Activated B cell treated with CpG ODN at 0.5 μM for 24 hours (primary cell): ENCODE measurements around the gene MYBPC3. TPM values are rescaled to one million over a fixed set of nuclear protein-coding genes. Genes with fewer than 3 reads are reported as not detected.

Experiments used
- ATAC-seq: fragments of 200-7000 bp; cut with Tn5 transposase; one replicate; pipeline ENCODE4 v1.10.0; 2021; ENCODE audit warnings: low read depth, mild to moderate bottlenecking, moderate library complexity
- CTCF ChIA-PET: fragments of 350-600 bp; sonication (Branson Sonifier 250); formaldehyde crosslinking; loops from one replicate; lab custom pipeline; 2021; ENCODE audit warnings: antibody characterized with exemption; lab: Charles Lee
- POLR2A ChIA-PET: fragments of 350-600 bp; sonication (Branson Sonifier 250); formaldehyde crosslinking; loops from one replicate; lab custom pipeline; 2021; ENCODE audit warnings: antibody characterized with exemption; lab: Charles Lee
- DNase-seq: peaks from one replicate; pipeline ENCODE4 v3.0.0; 2022
- H3K27ac Mint-ChIP-seq: one replicate; pipeline ENCODE4 v1.8.0; 2020; ENCODE audit warnings: mixed read lengths
- H3K27me3 Mint-ChIP-seq: one replicate; pipeline ENCODE4 v1.8.0; 2021; ENCODE audit warnings: mixed read lengths
- H3K36me3 Mint-ChIP-seq: one replicate; pipeline ENCODE4 v1.8.0; 2021; ENCODE audit warnings: low read depth, mixed read lengths
- H3K4me1 Mint-ChIP-seq: one replicate; pipeline ENCODE4 v1.8.0; 2021; ENCODE audit warnings: mixed read lengths
- H3K4me3 Mint-ChIP-seq: one replicate; pipeline ENCODE4 v1.8.0; 2020; ENCODE audit warnings: mild to moderate bottlenecking, mixed read lengths
- H3K9me3 Mint-ChIP-seq: one replicate; pipeline ENCODE4 v1.8.0; 2020; ENCODE audit warnings: mixed read lengths
- CTCF ChIP-seq: fragments of 200-600 bp; IDR thresholded peaks from one replicate; pipeline ENCODE4 v1.8.0; 2022; ENCODE audit warnings: antibody characterized with exemption, mild to moderate bottlenecking
- intact Hi-C: fragments of 100-400 bp; cut with micrococcal nuclease; formaldehyde crosslinking; loops from one replicate; pipeline ENCODE4 v1.15.1; 2024
- total RNA-seq: library from RNA; stranded (reverse); gene quantifications from 2 replicates; pipeline ENCODE4 v1.2.3, GENCODE V29; 2022

Gene MYBPC3
- total RNA-seq, 1 donor from 2014 or later = 0.69 TPM

- intact Hi-C loops = no loop called here
- no peak for ATAC-seq
- Mint-ChIP-seq H3K4me1 (peaks cover 6% of the 10 kb centered on the region), H3K36me3 (peaks cover 21% of the 10 kb centered on the region), H3K9me3 (no peaks in the 10 kb centered on the region), H3K27me3 (no peaks in the 10 kb centered on the region), H3K27ac (no peak overlapping the region), H3K4me3 (no peak overlapping the region)
- CTCF ChIA-PET = no interaction called here
- TF ChIP-seq CTCF = no peak
- no peak for DNase-seq
- POLR2A ChIA-PET = no interaction called here
These were observed 19.0 kb downstream of the MYBPC3 start for GRCh38 chr11:47333526-47333845.

- Mint-ChIP-seq H3K27me3 (no peaks in the 10 kb centered on the region), H3K9me3 (no peaks in the 10 kb centered on the region), H3K4me1 (peaks cover 11% of the 10 kb centered on the region), H3K4me3 (no peak overlapping the region), H3K27ac (no peak overlapping the region), H3K36me3 (peaks cover 24% of the 10 kb centered on the region)
- ATAC-seq (no peak), DNase-seq (no peak)
- ChIA-PET POLR2A (no interaction called here), CTCF (no interaction called here)
- no peak for TF ChIP-seq CTCF
- intact Hi-C loops = no loop called here
These were observed 19.5 kb downstream of the MYBPC3 start for GRCh38 chr11:47332791-47333525.

DNA sequence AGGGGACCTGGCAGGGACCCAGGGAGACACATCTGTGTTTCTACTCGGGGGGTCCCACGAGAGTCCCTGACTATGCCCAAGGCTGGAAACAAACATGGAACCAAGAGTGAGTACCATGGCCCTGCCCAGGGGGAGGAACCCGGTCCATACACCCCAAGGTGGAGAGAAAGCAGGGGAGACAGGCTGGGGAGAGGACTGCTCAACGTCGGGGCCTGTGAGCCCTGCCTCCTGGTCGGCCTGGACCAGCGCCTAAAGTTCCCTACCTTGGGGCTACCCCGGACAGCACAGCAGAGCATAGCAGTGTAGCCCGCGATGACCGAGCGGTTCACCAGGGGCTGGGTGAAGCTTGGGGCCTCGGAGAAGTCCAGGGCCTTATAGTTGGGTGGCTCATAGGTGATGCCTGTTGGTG, 20.2 kb downstream of the MYBPC3 start:
- DNase-seq = no peak
- H3K4me3 Mint-ChIP-seq = no peak overlapping the region
- TF ChIP-seq CTCF = no peak
- H3K27me3 Mint-ChIP-seq = no peaks in the 10 kb centered on the region
- ChIA-PET CTCF (no interaction called here), POLR2A (no interaction called here)
- H3K9me3 Mint-ChIP-seq = no peaks in the 10 kb centered on the region
- ATAC-seq = no peak
- peaks cover 24% of the 10 kb centered on the region for H3K36me3 Mint-ChIP-seq
- peaks cover 13% of the 10 kb centered on the region for H3K4me1 Mint-ChIP-seq
- no peak overlapping the region for H3K27ac Mint-ChIP-seq
- intact Hi-C loops = no loop called here

DNA sequence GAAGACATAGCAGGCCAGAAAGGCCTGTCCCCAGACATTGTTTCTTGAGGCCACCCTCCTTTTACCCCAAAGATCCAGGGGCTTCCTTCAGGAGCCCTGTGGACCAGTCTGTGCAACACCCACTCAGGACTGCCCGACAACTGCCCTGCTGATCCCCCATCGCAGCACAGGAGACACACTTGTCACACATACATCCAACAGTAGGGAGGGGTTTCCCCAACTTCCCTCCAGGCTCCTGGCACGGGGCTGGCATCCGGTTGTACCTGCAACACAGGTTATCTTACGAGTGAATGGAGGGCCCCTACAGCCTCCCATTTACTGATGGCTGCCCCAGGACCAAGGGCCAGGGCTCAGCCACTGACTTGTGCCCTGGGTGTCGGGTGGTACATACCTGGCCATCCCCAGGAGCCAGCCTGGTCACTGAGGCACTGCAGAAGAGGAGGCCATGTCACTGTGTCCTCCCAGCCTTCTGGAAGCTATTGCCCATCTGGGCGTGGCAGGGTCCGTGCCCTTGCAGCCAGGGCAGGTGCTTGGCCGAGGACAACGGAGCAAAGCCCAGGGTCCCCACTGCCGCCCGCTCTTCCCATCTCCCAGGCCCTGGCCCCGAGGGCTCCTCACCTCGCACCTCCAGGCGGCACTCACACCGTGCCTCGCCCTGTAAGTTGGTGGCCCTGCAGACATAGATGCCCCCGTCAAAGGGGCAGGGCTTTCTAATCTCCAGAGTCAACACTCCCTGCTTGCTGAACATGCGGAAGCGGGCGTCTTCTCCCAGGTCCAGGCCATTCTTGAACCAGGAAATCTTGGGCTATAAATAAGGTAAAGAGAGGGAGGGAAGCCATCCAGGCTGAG, 20.8 kb downstream of the MYBPC3 start:
- POLR2A ChIA-PET = no interaction called here
- CTCF ChIA-PET = no interaction called here
- peaks cover 24% of the 10 kb centered on the region for H3K36me3 Mint-ChIP-seq
- no peak overlapping the region for H3K27ac Mint-ChIP-seq
- intact Hi-C loops = no loop called here
- DNase-seq (no peak), ATAC-seq (no peak)
- H3K9me3 Mint-ChIP-seq = no peaks in the 10 kb centered on the region
- no peaks in the 10 kb centered on the region for H3K27me3 Mint-ChIP-seq
- H3K4me1 Mint-ChIP-seq = peaks cover 14% of the 10 kb centered on the region
- H3K4me3 Mint-ChIP-seq = no peak overlapping the region
- TF ChIP-seq CTCF = no peak
